ENCODE results near the gene HRH3. TPM values are rescaled to one million over a fixed set of nuclear protein-coding genes. Genes with fewer than 3 reads are reported as not detected.

The HRH3 gene
- polyA plus RNA-seq (2013, experiment 1 of 2): not detected
- polyA plus RNA-seq (2013, experiment 2 of 2): not detected

GRCh38 chr20:62219992-62220665 is at the start of gene HRH3:
HRH3 (minus strand) TSS chr20:62220278; CDS start chr20:62219970, 308 bp downstream.
- no peak within 1 kb of the TSS for H3K27ac ChIP-seq (ENCODE audit: low read depth, low read length, severe bottlenecking)
- peaks cover 9% of the 10 kb centered on the region for H3K4me1 ChIP-seq (ENCODE audit: control insufficient read depth, insufficient read depth, low read length, poor library complexity, severe bottlenecking)
- H3K4me3 ChIP-seq (ENCODE audit: extremely low read depth, insufficient read depth, low read length, poor library complexity, severe bottlenecking): no peak within 1 kb of the TSS
- no peaks in the 10 kb centered on the region for H3K36me3 ChIP-seq (ENCODE audit: control insufficient read depth, insufficient read depth, low read length)
- H3K9me3 ChIP-seq (ENCODE audit: control insufficient read depth, low read length): no peaks in the 10 kb centered on the region
- WGBS, 2 experiments (ENCODE audit: insufficient coverage in 2 of 2): 0 to 1% methylated on average over 51 to 69 of the region's 84 CpGs

DNA sequence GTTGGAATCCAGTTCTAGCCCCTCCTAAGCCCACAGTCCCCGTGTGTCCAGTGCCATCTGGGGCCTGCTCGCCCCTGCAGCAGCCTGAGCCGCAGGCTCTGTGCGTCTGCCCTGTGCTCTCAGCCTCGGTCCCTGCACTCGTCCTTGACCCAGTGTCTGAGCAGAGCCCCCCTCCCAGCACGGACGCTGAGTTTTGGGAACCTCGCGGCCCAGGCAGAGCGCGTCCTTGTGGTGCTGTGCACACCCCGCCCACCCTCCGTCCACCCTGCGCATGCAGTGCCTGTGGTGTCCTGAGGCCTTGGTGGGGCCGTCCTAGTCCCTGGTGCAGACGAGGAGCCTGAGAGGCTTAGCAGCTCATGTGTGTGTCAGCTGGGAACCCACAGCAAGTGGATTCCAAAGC is 49.8 kb upstream of the HRH3 start:
- Histone ChIP-seq H3K36me3 (ENCODE audit: control insufficient read depth, insufficient read depth, low read length) (peaks cover 58% of the 10 kb centered on the region), H3K27ac (ENCODE audit: low read depth, low read length, severe bottlenecking) (no peak overlapping the region), H3K9me3 (ENCODE audit: control insufficient read depth, low read length) (peaks cover 7% of the 10 kb centered on the region), H3K4me1 (ENCODE audit: control insufficient read depth, insufficient read depth, low read length, poor library complexity, severe bottlenecking) (no peaks in the 10 kb centered on the region), H3K4me3 (ENCODE audit: extremely low read depth, insufficient read depth, low read length, poor library complexity, severe bottlenecking) (no peak overlapping the region)
- WGBS, 2 experiments (ENCODE audit: insufficient coverage in 2 of 2): 93 to 95% methylated on average over 15 to 17 of the region's 17 CpGs

DNA sequence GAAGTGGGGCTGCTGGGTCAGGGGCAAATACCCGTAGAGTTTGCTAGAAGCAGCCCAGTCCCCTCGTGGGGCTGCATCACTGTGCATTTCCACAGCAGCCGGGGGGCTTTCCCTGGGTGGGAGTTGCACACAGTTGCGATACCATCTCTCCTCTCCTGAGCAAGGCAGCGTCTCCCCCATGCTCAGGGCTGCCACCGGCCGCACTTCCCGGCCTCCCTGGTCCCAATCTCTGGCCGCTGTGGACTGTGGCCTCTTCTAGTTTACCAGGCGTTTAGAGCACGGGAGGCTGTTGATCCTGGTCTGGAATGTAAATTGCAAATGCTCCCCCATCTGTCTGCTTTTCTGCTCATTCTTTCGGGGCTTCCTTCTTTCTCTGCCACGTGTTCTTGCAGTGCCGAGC is 49.3 kb upstream of the HRH3 start:
- Histone ChIP-seq H3K4me3 (ENCODE audit: extremely low read depth, insufficient read depth, low read length, poor library complexity, severe bottlenecking) (no peak overlapping the region), H3K9me3 (ENCODE audit: control insufficient read depth, low read length) (peaks cover 7% of the 10 kb centered on the region), H3K27ac (ENCODE audit: low read depth, low read length, severe bottlenecking) (no peak overlapping the region), H3K4me1 (ENCODE audit: control insufficient read depth, insufficient read depth, low read length, poor library complexity, severe bottlenecking) (no peaks in the 10 kb centered on the region), H3K36me3 (ENCODE audit: control insufficient read depth, insufficient read depth, low read length) (peaks cover 58% of the 10 kb centered on the region)
- WGBS, 2 experiments (ENCODE audit: insufficient coverage in 2 of 2): 91 to 92% methylated on average over 14 of the region's 14 CpGs

GRCh38 chr20:62268228-62268900 is 48.3 kb upstream of the HRH3 start:
- H3K36me3 ChIP-seq (ENCODE audit: control insufficient read depth, insufficient read depth, low read length): peaks cover 60% of the 10 kb centered on the region
- no peak overlapping the region for H3K4me3 ChIP-seq (ENCODE audit: extremely low read depth, insufficient read depth, low read length, poor library complexity, severe bottlenecking)
- H3K9me3 ChIP-seq (ENCODE audit: control insufficient read depth, low read length): peaks cover 7% of the 10 kb centered on the region
- no peak overlapping the region for H3K27ac ChIP-seq (ENCODE audit: low read depth, low read length, severe bottlenecking)
- WGBS, 2 experiments (ENCODE audit: insufficient coverage in 2 of 2): 75 to 78% methylated on average over 4 to 7 of the region's 7 CpGs
- no peaks in the 10 kb centered on the region for H3K4me1 ChIP-seq (ENCODE audit: control insufficient read depth, insufficient read depth, low read length, poor library complexity, severe bottlenecking)

- no peak overlapping the region for H3K4me3 ChIP-seq (ENCODE audit: extremely low read depth, insufficient read depth, low read length, poor library complexity, severe bottlenecking)
- H3K27ac ChIP-seq (ENCODE audit: low read depth, low read length, severe bottlenecking): no peak overlapping the region
- peaks cover 7% of the 10 kb centered on the region for H3K9me3 ChIP-seq (ENCODE audit: control insufficient read depth, low read length)
- no peaks in the 10 kb centered on the region for H3K4me1 ChIP-seq (ENCODE audit: control insufficient read depth, insufficient read depth, low read length, poor library complexity, severe bottlenecking)
- 94 to 98% methylated on average over 6 to 8 of the region's 10 CpGs for WGBS, 2 experiments (ENCODE audit: insufficient coverage in 2 of 2)
- H3K36me3 ChIP-seq (ENCODE audit: control insufficient read depth, insufficient read depth, low read length): peaks cover 59% of the 10 kb centered on the region
Measured at GRCh38 chr20:62267543-62267942, 47.5 kb upstream of the HRH3 start.

GRCh38 chr20:62266851-62267250 is 46.8 kb upstream of the HRH3 start:
- no peak overlapping the region for H3K4me3 ChIP-seq (ENCODE audit: extremely low read depth, insufficient read depth, low read length, poor library complexity, severe bottlenecking)
- peaks cover 7% of the 10 kb centered on the region for H3K9me3 ChIP-seq (ENCODE audit: control insufficient read depth, low read length)
- no peaks in the 10 kb centered on the region for H3K4me1 ChIP-seq (ENCODE audit: control insufficient read depth, insufficient read depth, low read length, poor library complexity, severe bottlenecking)
- H3K27ac ChIP-seq (ENCODE audit: low read depth, low read length, severe bottlenecking): no peak overlapping the region
- peaks cover 64% of the 10 kb centered on the region for H3K36me3 ChIP-seq (ENCODE audit: control insufficient read depth, insufficient read depth, low read length)
- 99 to 100% methylated on average over 11 to 13 of the region's 13 CpGs for WGBS, 2 experiments (ENCODE audit: insufficient coverage in 2 of 2)

DNA sequence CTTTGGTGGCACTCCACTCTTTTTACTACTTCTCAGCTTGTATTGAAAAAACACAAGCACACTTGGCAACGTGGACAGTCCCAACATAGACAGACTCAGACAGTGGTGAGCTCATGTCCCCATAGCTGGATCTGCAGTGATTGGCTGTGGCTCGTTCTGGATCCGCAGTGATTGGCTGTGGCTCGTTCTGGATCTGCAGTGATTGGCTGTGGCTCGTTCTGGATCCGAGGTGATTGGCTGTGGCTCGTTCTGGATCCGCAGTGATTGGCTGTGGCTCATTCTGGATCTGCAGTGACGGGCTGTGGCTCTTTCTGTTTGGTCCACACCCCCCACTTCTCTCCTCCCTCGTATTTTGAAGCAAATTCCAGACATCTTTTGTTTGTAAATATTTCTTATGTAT is 46.3 kb upstream of the HRH3 start:
- no peak overlapping the region for H3K4me3 ChIP-seq (ENCODE audit: extremely low read depth, insufficient read depth, low read length, poor library complexity, severe bottlenecking)
- H3K9me3 ChIP-seq (ENCODE audit: control insufficient read depth, low read length): peaks cover 7% of the 10 kb centered on the region
- 89 to 95% methylated on average over 8 of the region's 10 CpGs for WGBS, 2 experiments (ENCODE audit: insufficient coverage in 2 of 2)
- peaks cover 64% of the 10 kb centered on the region for H3K36me3 ChIP-seq (ENCODE audit: control insufficient read depth, insufficient read depth, low read length)
- H3K4me1 ChIP-seq (ENCODE audit: control insufficient read depth, insufficient read depth, low read length, poor library complexity, severe bottlenecking): no peaks in the 10 kb centered on the region
- H3K27ac ChIP-seq (ENCODE audit: low read depth, low read length, severe bottlenecking): no peak overlapping the region

DNA sequence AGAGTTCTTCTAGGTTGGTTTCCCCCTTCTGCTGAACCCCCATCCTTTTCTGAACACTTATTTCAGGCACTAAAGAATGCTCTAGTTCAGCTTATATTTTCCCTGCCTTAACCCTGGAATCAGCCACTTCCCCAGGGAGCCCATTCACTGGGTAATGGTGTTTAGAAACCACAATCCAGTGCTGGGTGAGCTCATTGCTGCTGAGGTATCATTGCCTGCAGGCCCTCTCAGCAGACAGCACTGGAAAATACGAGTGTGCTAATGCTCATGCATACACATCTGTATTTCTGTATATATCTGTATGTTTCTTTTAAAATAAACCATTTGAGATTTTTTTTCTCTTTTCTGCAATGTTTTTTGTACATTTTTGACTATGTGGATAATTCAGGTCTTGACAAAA is 45.3 kb upstream of the HRH3 start:
- peaks cover 7% of the 10 kb centered on the region for H3K9me3 ChIP-seq (ENCODE audit: control insufficient read depth, low read length)
- peaks cover 64% of the 10 kb centered on the region for H3K36me3 ChIP-seq (ENCODE audit: control insufficient read depth, insufficient read depth, low read length)
- H3K4me1 ChIP-seq (ENCODE audit: control insufficient read depth, insufficient read depth, low read length, poor library complexity, severe bottlenecking): no peaks in the 10 kb centered on the region
- no CpG with 5 or more reads among the region's 1 CpG for WGBS, 2 experiments (ENCODE audit: insufficient coverage in 2 of 2)
- H3K4me3 ChIP-seq (ENCODE audit: extremely low read depth, insufficient read depth, low read length, poor library complexity, severe bottlenecking): no peak overlapping the region
- H3K27ac ChIP-seq (ENCODE audit: low read depth, low read length, severe bottlenecking): no peak overlapping the region

GRCh38 chr20:62263396-62263795 is 43.3 kb upstream of the HRH3 start:
- H3K9me3 ChIP-seq (ENCODE audit: control insufficient read depth, low read length): peaks cover 7% of the 10 kb centered on the region
- WGBS, 2 experiments (ENCODE audit: insufficient coverage in 2 of 2): 94 to 97% methylated on average over 8 to 14 of the region's 14 CpGs
- H3K4me3 ChIP-seq (ENCODE audit: extremely low read depth, insufficient read depth, low read length, poor library complexity, severe bottlenecking): no peak overlapping the region
- H3K27ac ChIP-seq (ENCODE audit: low read depth, low read length, severe bottlenecking): no peak overlapping the region
- H3K36me3 ChIP-seq (ENCODE audit: control insufficient read depth, insufficient read depth, low read length): peaks cover 76% of the 10 kb centered on the region
- peaks cover 6% of the 10 kb centered on the region for H3K4me1 ChIP-seq (ENCODE audit: control insufficient read depth, insufficient read depth, low read length, poor library complexity, severe bottlenecking)

GRCh38 chr20:62262064-62262463 is 42.0 kb upstream of the HRH3 start:
- H3K4me1 ChIP-seq (ENCODE audit: control insufficient read depth, insufficient read depth, low read length, poor library complexity, severe bottlenecking): peaks cover 13% of the 10 kb centered on the region
- no peak overlapping the region for H3K4me3 ChIP-seq (ENCODE audit: extremely low read depth, insufficient read depth, low read length, poor library complexity, severe bottlenecking)
- H3K9me3 ChIP-seq (ENCODE audit: control insufficient read depth, low read length): peaks cover 7% of the 10 kb centered on the region
- H3K36me3 ChIP-seq (ENCODE audit: control insufficient read depth, insufficient read depth, low read length): peaks cover 75% of the 10 kb centered on the region
- 93 to 97% methylated on average over 9 to 10 of the region's 10 CpGs for WGBS, 2 experiments (ENCODE audit: insufficient coverage in 2 of 2)
- H3K27ac ChIP-seq (ENCODE audit: low read depth, low read length, severe bottlenecking): no peak overlapping the region

DNA sequence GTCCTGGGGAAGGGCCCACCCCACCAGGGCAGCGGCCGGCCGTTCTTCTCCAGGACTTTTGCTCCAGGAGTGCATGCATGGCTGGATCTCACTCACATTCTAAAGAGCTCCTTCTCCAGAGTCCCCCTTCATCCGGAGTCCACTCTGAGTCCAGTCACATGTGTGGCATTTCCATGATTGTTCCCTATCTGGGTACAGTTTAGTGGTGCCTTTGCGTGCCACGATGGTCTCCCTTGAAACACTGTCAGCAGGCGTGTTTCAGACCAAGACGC is 39.2 kb upstream of the HRH3 start:
- peaks cover 13% of the 10 kb centered on the region for H3K4me1 ChIP-seq (ENCODE audit: control insufficient read depth, insufficient read depth, low read length, poor library complexity, severe bottlenecking)
- peaks cover 65% of the 10 kb centered on the region for H3K36me3 ChIP-seq (ENCODE audit: control insufficient read depth, insufficient read depth, low read length)
- no peak overlapping the region for H3K27ac ChIP-seq (ENCODE audit: low read depth, low read length, severe bottlenecking)
- H3K4me3 ChIP-seq (ENCODE audit: extremely low read depth, insufficient read depth, low read length, poor library complexity, severe bottlenecking): no peak overlapping the region
- H3K9me3 ChIP-seq (ENCODE audit: control insufficient read depth, low read length): no peaks in the 10 kb centered on the region
- WGBS, 2 experiments (ENCODE audit: insufficient coverage in 2 of 2): 97 to 99% methylated on average over 8 of the region's 8 CpGs

Measured in mesodermal cell (in vitro differentiated cells).